GM19438 (cell line): ENCODE results near the gene PBX4.
"Not testable (repeated sequence)": the region's sequence is repeated elsewhere in the genome, so short reads cannot be mapped to it uniquely, and the experiment has no call there.

Source experiments
- ATAC-seq: cut with Tn5 transposase; IDR thresholded peaks from one replicate; pipeline ENCODE4 v1.9.1; 2021; ENCODE audit warnings: low read depth; ENCODE audit not compliant: unreplicated experiment

Gene PBX4

GRCh38 chr19:19627621-19628500, 9.4 kb upstream of the PBX4 start, which contains the start of gene LPAR2:
Gene LPAR2, minus strand, starts transcription at chr19:19628220. Its CDS starts 945 bp downstream, at chr19:19627275.
- ATAC-seq = peak; percentile 65

GRCh38 chr19:19626516-19627472, 8.3 kb upstream of the PBX4 start:
- no peak for ATAC-seq

- no peak for ATAC-seq
These were observed 5.6 kb upstream of the PBX4 start for GRCh38 chr19:19624032-19624570.

GRCh38 chr19:19623383-19623782, 4.9 kb upstream of the PBX4 start:
- no peak for ATAC-seq

- no peak for ATAC-seq
These were observed 1.3 kb upstream of the PBX4 start for GRCh38 chr19:19619849-19620210.

GRCh38 chr19:19619181-19619848, 828 bp upstream of the PBX4 start:
- ATAC-seq = no peak

- ATAC-seq = no peak
These were observed 3.4 kb downstream of the PBX4 start for GRCh38 chr19:19615086-19615485.

GRCh38 chr19:19613506-19613905, 5.0 kb downstream of the PBX4 start:
- no peak for ATAC-seq

- ATAC-seq = no peak
These were observed 7.9 kb downstream of the PBX4 start for GRCh38 chr19:19610376-19611202.

GRCh38 chr19:19606686-19607085, 11.8 kb downstream of the PBX4 start:
- not testable (repeated sequence) for ATAC-seq

GRCh38 chr19:19606021-19606420, 12.5 kb downstream of the PBX4 start:
- ATAC-seq = no peak

GRCh38 chr19:19602713-19603324, 15.7 kb downstream of the PBX4 start:
- no peak for ATAC-seq

GRCh38 chr19:19602136-19602712, 16.3 kb downstream of the PBX4 start:
- ATAC-seq = no peak

- ATAC-seq = no peak
These were observed 17.6 kb downstream of the PBX4 start for GRCh38 chr19:19600793-19601330.

- ATAC-seq = not testable (repeated sequence)
These were observed 19.6 kb downstream of the PBX4 start for GRCh38 chr19:19598728-19599451.

- peak; percentile 58 for ATAC-seq
These were observed 20.6 kb downstream of the PBX4 start for GRCh38 chr19:19597809-19598306.

GRCh38 chr19:19595171-19595701, 23.3 kb downstream of the PBX4 start:
- no peak for ATAC-seq
